SK-N-SH (cell line): ENCODE results near the gene EDA2R. TPM values are rescaled to one million over a fixed set of nuclear protein-coding genes. Genes with fewer than 3 reads are reported as not detected.

ENCODE experiments used
- CTCF ChIA-PET: fragments of 300-600, 350-600 bp; formaldehyde crosslinking; extraction: SDS; loops from one replicate; lab custom pipeline; 2021; lab: Yijun Ruan, JAX
- POLR2A ChIA-PET: fragments of 350-600 bp; sonication (Branson Sonifier 250); formaldehyde crosslinking; extraction: SDS; loops from one replicate; lab custom pipeline; 2020; ENCODE audit warnings: antibody characterized with exemption, inconsistent platforms; lab: Yijun Ruan, JAX
- DNase-seq: peaks from one replicate; pipeline ENCODE4 v3.0.0; 2012
- H2AFZ ChIP-seq: fragments of 200-600 bp; sonication (generic); 2 replicates; pipeline ENCODE4 v1.8.1; 2016; ENCODE audit warnings: antibody characterized with exemption, mild to moderate bottlenecking, low read depth
- H3F3A ChIP-seq: fragments of 200-600 bp; sonication (generic); replicated peaks from 2 replicates; pipeline ENCODE3; 2016; ENCODE audit warnings: antibody characterized with exemption, mild to moderate bottlenecking; ENCODE audit not compliant: insufficient read depth
- H3K27ac ChIP-seq, 2 experiments: fragments of 200-500 bp in 1 of 2; fragments of 200-600 bp in 1 of 2; sonication (Bioruptor generic) in 1 of 2; sonication (generic), shearing (Covaris generic) in 1 of 2; 2 replicates each; pipeline versions ENCODE4 v1.5.1 to v1.6.1; 2014 to 2016; ENCODE audit warnings: low read depth in 2 of 2, inconsistent platforms in 1 of 2, low read length in 1 of 2, mild to moderate bottlenecking in 1 of 2, mixed read lengths in 1 of 2
- H3K27me3 ChIP-seq: fragments of 200-600 bp; sonication (generic), shearing (Covaris generic); 2 replicates; pipeline ENCODE4 v1.6.1; 2016; ENCODE audit warnings: mixed run types; ENCODE audit not compliant: insufficient read depth
- H3K36me3 ChIP-seq, 2 experiments: fragments of 200-500 bp in 1 of 2; fragments of 200-600 bp in 1 of 2; sonication (Bioruptor generic) in 1 of 2; sonication (generic) in 1 of 2; replicated peaks in 1 of 2; 2 replicates each; pipeline versions ENCODE3 to v1.5.1; 2014 to 2016; ENCODE audit warnings: low read length in 1 of 2, mild to moderate bottlenecking in 1 of 2; ENCODE audit not compliant: insufficient read depth in 2 of 2, control insufficient read depth in 1 of 2
- H3K4me1 ChIP-seq, 2 experiments: fragments of 200-500 bp in 1 of 2; fragments of 200-600 bp in 1 of 2; sonication (Bioruptor generic) in 1 of 2; sonication (generic), shearing (Covaris generic) in 1 of 2; 2 replicates each; pipeline versions ENCODE4 v1.5.1 to v1.6.1; 2014 to 2016; ENCODE audit warnings: low read depth in 1 of 2, low read length in 1 of 2, mixed run types in 1 of 2; ENCODE audit not compliant: insufficient read depth in 2 of 2, control insufficient read depth in 1 of 2
- H3K4me2 ChIP-seq: fragments of 200-600 bp; sonication (generic), shearing (Covaris generic); 2 replicates; pipeline ENCODE4 v1.6.1; 2017; ENCODE audit warnings: mixed run types
- H3K4me3 ChIP-seq, 2 experiments: fragments of 200-500 bp in 1 of 2; fragments of 200-600 bp in 1 of 2; sonication (Bioruptor generic) in 1 of 2; sonication (generic), shearing (Covaris generic) in 1 of 2; 2 replicates each; pipeline versions ENCODE4 v1.5.1 to v1.8.1; 2014 to 2016; ENCODE audit warnings: low read depth in 2 of 2, inconsistent platforms in 1 of 2, low read length in 1 of 2, mild to moderate bottlenecking in 1 of 2, mixed read lengths in 1 of 2, moderate library complexity in 1 of 2
- H3K79me2 ChIP-seq: fragments of 200-600 bp; sonication (generic); 2 replicates; pipeline ENCODE4 v1.8.1; 2017; ENCODE audit warnings: mild to moderate bottlenecking; ENCODE audit not compliant: insufficient read depth
- H3K9ac ChIP-seq: fragments of 200-600 bp; sonication (generic); 2 replicates; pipeline ENCODE4 v1.6.1; 2017; ENCODE audit warnings: mixed run types
- H3K9me2 ChIP-seq: fragments of 200-600 bp; sonication (generic); 2 replicates; pipeline ENCODE4 v1.6.1; 2017; ENCODE audit warnings: mixed run types
- H3K9me3 ChIP-seq: fragments of 200-600 bp; sonication (generic); 2 replicates; pipeline ENCODE4 v1.6.1; 2017; ENCODE audit warnings: mixed run types, mild to moderate bottlenecking, moderate library complexity
- H4K20me1 ChIP-seq: fragments of 200-600 bp; sonication (generic); 2 replicates; pipeline ENCODE4 v1.6.1; 2017; ENCODE audit warnings: mild to moderate bottlenecking, mixed run types; ENCODE audit not compliant: insufficient read depth
- CHD2 ChIP-seq: fragments of 150-350 bp; IDR thresholded peaks from 2 replicates; pipeline ENCODE4 v1.6.1; 2018; ENCODE audit warnings: low read length; ENCODE audit not compliant: partially characterized antibody
- EZH2phosphoT487 ChIP-seq: fragments of 200-600 bp; sonication (generic); IDR thresholded peaks from 2 replicates; pipeline ENCODE4 v1.6.1; 2017; ENCODE audit warnings: low read depth, mixed run types, mild to moderate bottlenecking, antibody characterized with exemption, moderate library complexity, borderline replicate concordance
- JUND ChIP-seq: IDR thresholded peaks from 2 replicates; pipeline ENCODE4 v1.4.0; 2012
- NRF1 ChIP-seq: IDR thresholded peaks from 2 replicates; pipeline ENCODE4 v1.6.1; 2012; ENCODE audit warnings: low read depth, mild to moderate bottlenecking, low read length
- POLR2AphosphoS5 ChIP-seq: IDR thresholded peaks from 2 replicates; pipeline ENCODE4 v1.6.1; 2012; ENCODE audit warnings: low read depth, low read length
- YY1 ChIP-seq: IDR thresholded peaks from 2 replicates; pipeline ENCODE4 v1.4.0; 2012; ENCODE audit warnings: low read depth, mild to moderate bottlenecking
- WGBS: methylation state at CpG from one replicate; pipeline ENCODE4 v1.1.6; 2017; ENCODE audit warnings: low lambda C conversion rate; 5-methylcytosine and 5-hydroxymethylcytosine counted together
- polyA plus RNA-seq, 3 experiments: library from polyadenylated mRNA; depleted of rRNA; stranded (reverse); fragments of >200 nt; gene quantifications; 2 replicates each; pipeline ENCODE4 v1.2.3, GENCODE V29; 2012
- TF ChIP-seq, protein P1 (sequence below): IDR thresholded peaks from 2 replicates; pipeline ENCODE4 v1.6.1; 2012; ENCODE audit warnings: mild to moderate bottlenecking, low read depth, low read length, moderate library complexity
- TF ChIP-seq, protein P2 (sequence below): fragments of 150-350 bp; IDR thresholded peaks from 2 replicates; pipeline ENCODE4 v1.6.1; 2016; ENCODE audit warnings: mild to moderate bottlenecking, low read depth, low read length

The EDA2R gene
- polyA plus RNA-seq, 1 of the 3 experiments (the other 2 are of a cell fraction) = 23.0 TPM

DNA sequence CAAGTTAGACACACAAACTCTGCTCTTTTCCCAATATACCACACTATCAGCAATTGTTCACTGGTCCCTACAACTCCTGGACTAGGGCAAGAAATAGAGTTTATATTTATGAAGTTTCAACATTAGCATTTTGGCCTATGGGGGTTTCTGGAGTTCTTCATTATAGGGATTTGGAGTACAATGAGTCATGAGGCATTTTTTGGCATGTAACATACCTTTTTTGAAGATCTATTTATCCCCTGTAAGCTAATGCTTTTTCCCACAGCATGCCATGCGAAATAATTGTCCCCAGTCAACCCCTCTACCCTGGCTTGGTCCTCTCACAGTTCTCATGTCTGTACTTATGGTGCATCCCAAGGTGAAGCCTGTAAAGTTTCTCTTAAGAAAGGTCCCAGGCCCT is 36.7 kb upstream of the EDA2R start:
- Histone ChIP-seq H3F3A (peaks cover 15% of the 10 kb centered on the region), H3K4me1 (no peaks in the 10 kb centered on the region; a peak in 1 of 4 replicates), H3K9ac (no peak overlapping the region), H3K36me3 (no peaks in the 10 kb centered on the region), H3K4me2 (no peak overlapping the region), H3K27ac (peak overlapping the region in 1 of 2 experiments; percentile 97; a peak in 2 of 4 replicates), H3K27me3 (no peaks in the 10 kb centered on the region), H3K9me2 (no peaks in the 10 kb centered on the region)
- TF ChIP-seq, protein P1, sequence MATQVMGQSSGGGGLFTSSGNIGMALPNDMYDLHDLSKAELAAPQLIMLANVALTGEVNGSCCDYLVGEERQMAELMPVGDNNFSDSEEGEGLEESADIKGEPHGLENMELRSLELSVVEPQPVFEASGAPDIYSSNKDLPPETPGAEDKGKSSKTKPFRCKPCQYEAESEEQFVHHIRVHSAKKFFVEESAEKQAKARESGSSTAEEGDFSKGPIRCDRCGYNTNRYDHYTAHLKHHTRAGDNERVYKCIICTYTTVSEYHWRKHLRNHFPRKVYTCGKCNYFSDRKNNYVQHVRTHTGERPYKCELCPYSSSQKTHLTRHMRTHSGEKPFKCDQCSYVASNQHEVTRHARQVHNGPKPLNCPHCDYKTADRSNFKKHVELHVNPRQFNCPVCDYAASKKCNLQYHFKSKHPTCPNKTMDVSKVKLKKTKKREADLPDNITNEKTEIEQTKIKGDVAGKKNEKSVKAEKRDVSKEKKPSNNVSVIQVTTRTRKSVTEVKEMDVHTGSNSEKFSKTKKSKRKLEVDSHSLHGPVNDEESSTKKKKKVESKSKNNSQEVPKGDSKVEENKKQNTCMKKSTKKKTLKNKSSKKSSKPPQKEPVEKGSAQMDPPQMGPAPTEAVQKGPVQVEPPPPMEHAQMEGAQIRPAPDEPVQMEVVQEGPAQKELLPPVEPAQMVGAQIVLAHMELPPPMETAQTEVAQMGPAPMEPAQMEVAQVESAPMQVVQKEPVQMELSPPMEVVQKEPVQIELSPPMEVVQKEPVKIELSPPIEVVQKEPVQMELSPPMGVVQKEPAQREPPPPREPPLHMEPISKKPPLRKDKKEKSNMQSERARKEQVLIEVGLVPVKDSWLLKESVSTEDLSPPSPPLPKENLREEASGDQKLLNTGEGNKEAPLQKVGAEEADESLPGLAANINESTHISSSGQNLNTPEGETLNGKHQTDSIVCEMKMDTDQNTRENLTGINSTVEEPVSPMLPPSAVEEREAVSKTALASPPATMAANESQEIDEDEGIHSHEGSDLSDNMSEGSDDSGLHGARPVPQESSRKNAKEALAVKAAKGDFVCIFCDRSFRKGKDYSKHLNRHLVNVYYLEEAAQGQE = no peak
- no peak for TF ChIP-seq POLR2AphosphoS5
- TF ChIP-seq, protein P2, sequence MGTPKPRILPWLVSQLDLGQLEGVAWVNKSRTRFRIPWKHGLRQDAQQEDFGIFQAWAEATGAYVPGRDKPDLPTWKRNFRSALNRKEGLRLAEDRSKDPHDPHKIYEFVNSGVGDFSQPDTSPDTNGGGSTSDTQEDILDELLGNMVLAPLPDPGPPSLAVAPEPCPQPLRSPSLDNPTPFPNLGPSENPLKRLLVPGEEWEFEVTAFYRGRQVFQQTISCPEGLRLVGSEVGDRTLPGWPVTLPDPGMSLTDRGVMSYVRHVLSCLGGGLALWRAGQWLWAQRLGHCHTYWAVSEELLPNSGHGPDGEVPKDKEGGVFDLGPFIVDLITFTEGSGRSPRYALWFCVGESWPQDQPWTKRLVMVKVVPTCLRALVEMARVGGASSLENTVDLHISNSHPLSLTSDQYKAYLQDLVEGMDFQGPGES = no peak
- TF ChIP-seq CHD2 = no peak
- TF ChIP-seq, all 33 proteins: peak for 0
- Histone ChIP-seq H3K9me3 (no peaks in the 10 kb centered on the region), H2AFZ (no peak overlapping the region), H3K79me2 (no peaks in the 10 kb centered on the region), H3K4me3 (no peak overlapping the region), H4K20me1 (no peaks in the 10 kb centered on the region)
- CTCF ChIA-PET = no interaction called here
- 13% methylated on average over 1 of the region's 1 CpG for WGBS
- POLR2A ChIA-PET = no interaction called here
- no peak for DNase-seq

DNA sequence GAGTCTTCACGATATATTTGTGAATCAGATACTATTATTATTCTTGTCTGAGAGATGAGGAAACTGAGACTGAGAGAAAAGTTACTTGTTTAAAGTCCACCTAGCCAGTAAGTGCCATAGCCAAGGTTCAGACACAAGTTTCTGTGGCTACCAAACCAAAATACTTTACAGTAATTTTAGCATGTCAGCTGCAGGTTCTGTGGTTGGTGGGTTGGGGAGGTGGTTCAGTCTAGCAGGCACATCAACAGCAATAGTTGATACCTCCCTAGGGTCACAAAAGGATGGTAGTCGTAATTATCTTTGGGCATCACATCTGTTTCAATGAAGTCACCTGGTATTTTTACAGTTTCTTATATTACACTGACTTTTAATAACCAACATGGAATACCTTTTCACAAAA is 35.6 kb upstream of the EDA2R start:
- ChIA-PET CTCF (no interaction called here), POLR2A (no interaction called here)
- Histone ChIP-seq H3K4me3 (no peak overlapping the region), H3K27ac (no peak overlapping the region), H3K27me3 (no peaks in the 10 kb centered on the region), H3K9ac (no peak overlapping the region), H3K9me3 (no peaks in the 10 kb centered on the region), H3K4me1 (no peaks in the 10 kb centered on the region; a peak in 1 of 4 replicates), H3K79me2 (no peaks in the 10 kb centered on the region), H2AFZ (no peak overlapping the region), H4K20me1 (no peaks in the 10 kb centered on the region), H3K36me3 (no peaks in the 10 kb centered on the region), H3K4me2 (no peak overlapping the region), H3F3A (peaks cover 15% of the 10 kb centered on the region), H3K9me2 (no peaks in the 10 kb centered on the region)
- no peak for DNase-seq
- TF ChIP-seq JUND (no peak), CHD2 (no peak), YY1 (no peak), NRF1 (no peak), EZH2phosphoT487 (no peak)
- TF ChIP-seq, protein P2 = no peak
- 22% methylated on average over 2 of the region's 2 CpGs for WGBS
